Measurements from ENCODE around the gene DNAAF3. TPM values are rescaled to one million over a fixed set of nuclear protein-coding genes. Genes with fewer than 3 reads are reported as not detected.
A peak's percentile ranks its signal among the peaks of the same experiment; 100 is the strongest.

DNAAF3 gene
- total and polyA plus RNA-seq, 2 donors = 0.37 to 0.62 TPM

DNA sequence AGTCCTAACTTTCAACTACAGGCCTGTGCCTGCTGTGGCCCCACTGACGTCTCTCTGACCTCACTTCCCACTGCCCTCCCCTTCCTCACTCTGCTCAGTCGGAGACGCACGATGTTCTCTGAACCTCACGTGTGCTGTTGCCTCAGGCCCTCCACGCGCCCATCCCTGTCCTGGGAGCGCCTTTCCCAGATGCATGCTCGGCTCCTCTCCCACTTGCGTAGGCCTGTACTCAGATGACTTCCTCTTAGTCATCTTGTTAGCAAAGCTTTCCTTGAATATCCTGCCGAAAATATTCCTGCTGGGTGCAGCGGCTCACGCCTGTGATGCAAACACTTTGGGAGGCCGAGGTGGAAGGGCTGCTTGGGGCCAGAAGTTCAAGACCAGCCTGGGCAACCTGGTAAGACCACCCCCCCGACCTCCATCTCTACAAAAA lies 23.0 kb upstream of the DNAAF3 start:
- 55% methylated on average over 15 of the region's 15 CpGs for WGBS
- Histone ChIP-seq H3K4me3 (ENCODE audit: low read depth, low read length) (no peak overlapping the region), H3K4me1 (ENCODE audit: insufficient read depth) (no peaks in the 10 kb centered on the region), H3K36me3 (ENCODE audit: insufficient read depth) (no peaks in the 10 kb centered on the region), H3K27ac (ENCODE audit: low read depth) (no peak overlapping the region)
- DNase-seq (ENCODE audit: extremely low spot score) = no peak

DNA sequence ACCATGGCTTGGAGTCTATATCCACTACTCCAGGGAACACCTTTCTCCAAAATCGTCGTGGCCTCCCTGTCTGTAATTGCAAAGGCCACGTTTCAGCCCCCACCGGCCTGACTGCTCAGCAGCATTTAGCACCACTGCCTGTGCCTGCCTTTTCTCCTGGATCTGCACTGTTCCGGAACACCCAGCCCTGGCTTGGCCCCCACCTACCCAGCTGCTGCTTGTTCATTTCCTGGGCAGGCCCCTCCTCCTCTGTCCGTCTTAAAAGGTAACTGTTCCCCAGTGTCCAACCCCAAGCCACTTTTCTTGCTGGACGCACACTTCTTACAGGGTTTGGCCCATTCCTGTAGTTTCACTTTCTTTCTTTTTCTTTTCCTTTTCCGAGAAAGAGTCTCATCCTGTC lies 22.2 kb upstream of the DNAAF3 start:
- WGBS = 64% methylated on average over 8 of the region's 8 CpGs
- Histone ChIP-seq H3K4me3 (ENCODE audit: low read depth, low read length) (no peak overlapping the region), H3K27ac (ENCODE audit: low read depth) (no peak overlapping the region), H3K4me1 (ENCODE audit: insufficient read depth) (no peaks in the 10 kb centered on the region), H3K36me3 (ENCODE audit: insufficient read depth) (no peaks in the 10 kb centered on the region)
- no peak for DNase-seq (ENCODE audit: extremely low spot score)

DNA sequence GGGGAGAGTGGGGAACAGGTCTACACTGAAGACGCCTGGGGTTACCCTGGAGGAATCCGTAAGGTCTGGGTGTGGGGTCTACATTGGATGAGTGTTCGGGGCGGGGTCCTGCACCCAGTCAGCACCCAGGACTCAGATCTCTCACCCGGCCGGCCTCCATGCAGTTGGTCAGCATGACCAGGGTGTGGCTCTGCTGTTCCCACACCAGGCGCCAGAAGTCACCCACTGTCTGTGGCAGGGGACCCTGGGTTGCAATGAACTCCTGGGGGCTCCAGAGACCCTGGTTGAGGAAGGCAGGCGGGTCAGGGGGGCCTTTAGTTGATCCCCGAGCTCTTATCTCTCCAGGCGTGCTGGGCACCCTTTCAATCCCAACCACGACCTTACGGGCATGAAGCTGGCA lies 19.7 kb upstream of the DNAAF3 start:
- H3K36me3 ChIP-seq (ENCODE audit: insufficient read depth) = no peaks in the 10 kb centered on the region
- H3K27ac ChIP-seq (ENCODE audit: low read depth) = no peak overlapping the region
- no peaks in the 10 kb centered on the region for H3K4me1 ChIP-seq (ENCODE audit: insufficient read depth)
- DNase-seq (ENCODE audit: extremely low spot score) = no peak
- 74% methylated on average over 12 of the region's 12 CpGs for WGBS
- no peak overlapping the region for H3K4me3 ChIP-seq (ENCODE audit: low read depth, low read length)

- H3K4me3 ChIP-seq (ENCODE audit: low read depth, low read length) = no peak overlapping the region
- H3K36me3 ChIP-seq (ENCODE audit: insufficient read depth) = no peaks in the 10 kb centered on the region
- no peak for DNase-seq (ENCODE audit: extremely low spot score)
- no peaks in the 10 kb centered on the region for H3K4me1 ChIP-seq (ENCODE audit: insufficient read depth)
- no peak overlapping the region for H3K27ac ChIP-seq (ENCODE audit: low read depth)
- 68% methylated on average over 20 of the region's 20 CpGs for WGBS
Observed at GRCh38 chr19:55181740-55182139, 15.3 kb upstream of the DNAAF3 start.

DNA sequence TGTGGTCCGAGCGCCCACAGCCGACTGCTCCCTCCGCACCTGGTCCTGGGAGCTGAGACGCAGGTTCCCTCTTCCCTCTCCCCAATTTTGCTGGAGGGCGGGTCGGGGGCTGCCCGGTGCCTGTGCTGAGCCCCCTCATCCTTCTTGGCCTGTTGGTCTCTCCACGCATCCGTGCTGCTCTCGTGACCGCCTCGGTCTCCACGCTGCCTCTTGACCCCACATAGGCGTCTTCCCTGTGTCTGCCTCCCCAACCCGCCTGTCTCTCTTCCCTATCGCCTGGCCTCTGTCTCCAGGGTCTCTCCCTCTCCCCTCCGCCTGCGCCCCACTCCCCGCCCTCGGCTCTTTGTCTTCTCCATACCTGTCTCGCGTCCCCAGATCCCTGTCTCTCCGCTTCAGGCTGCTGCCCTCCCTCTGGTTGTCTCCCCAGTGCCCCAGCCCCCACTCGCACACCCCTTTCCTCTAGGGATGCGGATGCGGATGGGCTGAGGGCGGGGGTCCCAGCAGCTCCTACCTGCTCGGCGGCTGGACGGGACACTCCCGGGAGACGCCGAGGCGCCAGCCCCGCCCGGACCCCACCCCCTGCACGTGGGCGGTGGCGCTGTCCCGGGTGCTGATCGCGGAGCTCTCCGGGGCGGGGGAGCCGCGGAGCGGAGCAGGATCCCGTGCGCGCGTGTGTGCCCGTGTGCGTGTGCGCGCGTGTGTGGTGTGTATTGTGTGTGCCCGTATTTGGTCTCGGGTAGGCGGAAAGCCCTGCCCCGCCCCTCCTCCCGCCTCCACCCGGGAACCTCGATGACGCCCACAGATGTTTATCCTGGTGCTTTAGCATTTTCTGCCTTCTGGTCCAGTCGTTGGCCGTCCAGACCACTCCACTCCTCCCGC lies 13.4 kb upstream of the DNAAF3 start, which contains the start of gene SYT5:
TSS of gene SYT5 (minus strand) at position 684 of the 879 bp plus-strand sequence. CDS start 1,248 bp downstream, outside the sequence.
- Histone ChIP-seq H3K4me3 (ENCODE audit: low read depth, low read length) (no peak within 1 kb of the TSS), H3K36me3 (ENCODE audit: insufficient read depth) (no peaks in the 10 kb centered on the region), H3K4me1 (ENCODE audit: insufficient read depth) (no peaks in the 10 kb centered on the region), H3K27ac (ENCODE audit: low read depth) (no peak within 1 kb of the TSS)
- WGBS = 1% methylated on average over 68 of the region's 68 CpGs
- DNase-seq (ENCODE audit: extremely low spot score) = no peak

- Histone ChIP-seq H3K4me1 (ENCODE audit: insufficient read depth) (no peaks in the 10 kb centered on the region), H3K4me3 (ENCODE audit: low read depth, low read length) (no peak overlapping the region), H3K27ac (ENCODE audit: low read depth) (no peak overlapping the region), H3K36me3 (ENCODE audit: insufficient read depth) (no peaks in the 10 kb centered on the region)
- 3% methylated on average over 61 of the region's 61 CpGs for WGBS
- peak; percentile 31 for DNase-seq (ENCODE audit: extremely low spot score)
Observed at GRCh38 chr19:55178781-55179599, 12.6 kb upstream of the DNAAF3 start.

- Histone ChIP-seq H3K27ac (ENCODE audit: low read depth) (no peak overlapping the region), H3K36me3 (ENCODE audit: insufficient read depth) (no peaks in the 10 kb centered on the region), H3K4me3 (ENCODE audit: low read depth, low read length) (no peak overlapping the region), H3K4me1 (ENCODE audit: insufficient read depth) (no peaks in the 10 kb centered on the region)
- 41% methylated on average over 2 of the region's 2 CpGs for WGBS
- DNase-seq (ENCODE audit: extremely low spot score) = no peak
Observed at GRCh38 chr19:55176076-55176475, 9.7 kb upstream of the DNAAF3 start.

DNA sequence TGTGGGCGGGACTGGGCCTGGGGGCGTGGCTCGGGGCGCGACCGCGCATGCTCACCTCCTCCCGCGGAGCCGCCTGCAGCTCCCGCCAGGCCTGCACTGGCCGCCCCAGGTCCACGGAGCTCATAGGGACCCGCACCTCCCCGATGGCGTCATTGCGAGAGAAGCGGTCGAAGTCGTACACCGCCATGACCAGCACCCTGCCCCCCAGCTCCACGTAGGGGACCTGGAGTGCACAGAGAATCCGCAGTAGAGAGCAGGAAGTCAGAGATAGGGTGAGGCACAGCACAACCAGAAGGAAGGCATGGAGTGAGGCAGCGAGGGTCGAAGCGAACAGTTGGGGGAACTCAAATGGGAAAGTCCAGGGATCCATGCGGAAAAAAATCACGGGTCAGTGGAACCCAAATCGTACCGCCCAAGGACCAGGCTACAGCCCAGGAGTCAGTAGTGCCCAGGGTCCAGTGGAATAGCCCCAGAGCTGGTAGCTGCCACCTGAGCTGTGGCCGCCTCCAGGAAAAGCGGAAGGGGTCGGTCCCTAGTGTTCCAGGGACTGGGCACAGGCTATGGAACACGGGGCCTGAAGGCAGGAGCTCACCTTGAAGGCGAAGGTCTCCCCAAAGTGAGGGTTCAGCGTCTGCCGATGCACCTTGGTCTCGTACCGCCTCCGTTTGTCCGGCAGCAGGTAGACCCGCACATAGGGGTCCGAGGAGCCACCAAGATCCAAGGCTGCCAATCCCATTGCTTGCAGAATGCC lies 8.9 kb upstream of the DNAAF3 start:
- H3K4me1 ChIP-seq (ENCODE audit: insufficient read depth) = no peaks in the 10 kb centered on the region
- no peak for DNase-seq (ENCODE audit: extremely low spot score)
- no peak overlapping the region for H3K4me3 ChIP-seq (ENCODE audit: low read depth, low read length)
- no peak overlapping the region for H3K27ac ChIP-seq (ENCODE audit: low read depth)
- H3K36me3 ChIP-seq (ENCODE audit: insufficient read depth) = no peaks in the 10 kb centered on the region
- WGBS = 57% methylated on average over 43 of the region's 43 CpGs

DNA sequence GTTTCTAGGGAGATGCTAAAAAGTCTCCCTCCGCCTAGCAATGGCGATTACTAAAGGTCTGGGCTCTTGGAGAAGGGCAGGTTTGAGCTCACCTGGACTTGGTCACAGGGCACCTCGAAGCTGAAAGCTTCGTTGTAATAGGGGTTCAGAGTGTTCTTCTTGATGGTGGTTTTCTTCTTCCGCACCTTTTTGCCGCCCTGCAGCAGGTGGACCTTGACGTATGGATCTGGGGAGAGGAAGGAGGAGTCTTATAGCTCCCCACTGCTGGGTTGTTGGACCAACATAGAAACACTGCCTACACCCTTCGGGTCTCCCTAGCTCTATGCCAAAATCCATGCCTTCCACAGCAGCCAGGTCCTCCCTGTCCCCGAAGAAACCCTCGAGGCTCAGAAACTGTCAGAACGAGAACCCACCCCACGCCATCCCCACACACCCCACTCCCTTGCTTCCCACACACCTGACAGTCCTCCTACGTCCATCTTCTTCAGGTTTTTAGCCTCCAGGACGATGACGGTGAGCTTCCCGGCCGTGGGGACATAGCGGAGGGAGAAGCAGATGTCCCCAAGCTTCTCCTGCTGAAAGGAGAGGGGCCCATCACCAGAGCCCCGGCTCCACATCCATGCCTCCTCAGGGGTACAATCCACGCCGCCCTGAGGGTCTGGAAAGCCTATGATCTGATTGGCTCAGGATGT lies 8.2 kb upstream of the DNAAF3 start:
- no peak overlapping the region for H3K4me3 ChIP-seq (ENCODE audit: low read depth, low read length)
- H3K27ac ChIP-seq (ENCODE audit: low read depth) = no peak overlapping the region
- H3K36me3 ChIP-seq (ENCODE audit: insufficient read depth) = no peaks in the 10 kb centered on the region
- H3K4me1 ChIP-seq (ENCODE audit: insufficient read depth) = no peaks in the 10 kb centered on the region
- 59% methylated on average over 21 of the region's 21 CpGs for WGBS
- no peak for DNase-seq (ENCODE audit: extremely low spot score)

GRCh38 chr19:55173714-55174409 lies 7.4 kb upstream of the DNAAF3 start:
- no peak overlapping the region for H3K27ac ChIP-seq (ENCODE audit: low read depth)
- no peak for DNase-seq (ENCODE audit: extremely low spot score)
- H3K36me3 ChIP-seq (ENCODE audit: insufficient read depth) = no peaks in the 10 kb centered on the region
- no peaks in the 10 kb centered on the region for H3K4me1 ChIP-seq (ENCODE audit: insufficient read depth)
- WGBS = under 1% methylated on average over 37 of the region's 37 CpGs
- H3K4me3 ChIP-seq (ENCODE audit: low read depth, low read length) = peak overlapping the region; percentile 10

GRCh38 chr19:55173186-55173713 lies 6.8 kb upstream of the DNAAF3 start:
- DNase-seq (ENCODE audit: extremely low spot score) = no peak
- Histone ChIP-seq H3K27ac (ENCODE audit: low read depth) (no peak overlapping the region), H3K4me1 (ENCODE audit: insufficient read depth) (no peaks in the 10 kb centered on the region), H3K4me3 (ENCODE audit: low read depth, low read length) (peak overlapping the region; percentile 10), H3K36me3 (ENCODE audit: insufficient read depth) (no peaks in the 10 kb centered on the region)
- 2% methylated on average over 32 of the region's 32 CpGs for WGBS

DNA sequence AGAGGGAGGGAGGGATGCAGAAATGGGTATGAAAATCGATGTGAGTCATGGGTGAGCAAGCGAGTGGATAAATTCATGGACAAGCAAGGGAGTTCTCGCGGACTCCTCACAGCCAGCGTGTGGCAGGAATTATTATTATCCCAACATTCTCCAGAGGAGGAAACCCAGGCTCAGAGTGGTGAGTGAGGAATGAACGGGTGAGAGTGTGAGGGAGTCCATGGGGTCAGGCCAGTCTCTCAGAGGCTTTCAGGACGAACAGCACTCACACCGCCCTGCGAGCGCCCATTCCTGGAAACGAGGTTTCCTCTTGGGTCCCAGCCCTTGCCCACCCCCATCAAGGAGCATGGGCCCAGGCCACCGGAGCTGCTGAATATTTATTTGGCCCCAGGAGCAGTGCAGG lies 6.3 kb upstream of the DNAAF3 start:
- WGBS = 11% methylated on average over 12 of the region's 12 CpGs
- H3K27ac ChIP-seq (ENCODE audit: low read depth) = no peak overlapping the region
- no peaks in the 10 kb centered on the region for H3K4me1 ChIP-seq (ENCODE audit: insufficient read depth)
- no peaks in the 10 kb centered on the region for H3K36me3 ChIP-seq (ENCODE audit: insufficient read depth)
- no peak for DNase-seq (ENCODE audit: extremely low spot score)
- H3K4me3 ChIP-seq (ENCODE audit: low read depth, low read length) = no peak overlapping the region
